Sigmoid colon (tissue), 7 donors: ENCODE data around the gene DAZAP2. TPM values are rescaled to one million over a fixed set of nuclear protein-coding genes. Genes with fewer than 3 reads are reported as not detected.

Source experiments
- polyA plus RNA-seq, 3 donors: library from polyadenylated mRNA; stranded (reverse); fragments of 200-250 nt; gene quantifications; one replicate each; pipeline ENCODE4 v1.2.3, GENCODE V29; 2013
- total RNA-seq, 4 donors: library from RNA; depleted of rRNA; stranded (reverse); fragments of >200 nt; gene quantifications; one replicate each; pipeline ENCODE4 v1.1.0, GENCODE V29; 2016
- donor health status: healthy with polysubstance abuse.
- donor health status: Bipolar disorder and iron deficiency.
- donor health status: healthy.

DAZAP2 gene
- total and polyA plus RNA-seq, 7 donors: 107 to 701 (median 265) TPM

Other genes with a start within 250 kb of the DAZAP2 start
- 10 to 100 TPM; 25.0 to 44.6 (median 37.1) TPM for gene SLC11A2, start 212.4 kb upstream of the DAZAP2 start, total RNA-seq
- gene SLC11A2, start 212.4 kb upstream of the DAZAP2 start, polyA plus RNA-seq: 10 to 100 TPM in 1 of 3 donors, 1 to 10 TPM in 2; 3.9 to 21.4 (median 4.8) TPM
- 10 to 100 TPM; 59.5 to 87.2 (median 72.4) TPM for gene LETMD1, start 190.5 kb upstream of the DAZAP2 start, total RNA-seq
- 10 to 100 TPM; 37.0 to 66.0 (median 55.3) TPM for gene LETMD1, start 190.5 kb upstream of the DAZAP2 start, polyA plus RNA-seq
- gene CSRNP2, start 155.2 kb upstream of the DAZAP2 start, total RNA-seq: 10 to 100 TPM; 17.4 to 23.9 (median 20.6) TPM
- gene CSRNP2, start 155.2 kb upstream of the DAZAP2 start, polyA plus RNA-seq: 10 to 100 TPM in 1 of 3 donors, 1 to 10 TPM in 2; 8.4 to 11.4 (median 9.2) TPM
- 10 to 100 TPM; 11.9 to 17.8 (median 13.7) TPM for gene TFCP2, start 65.7 kb upstream of the DAZAP2 start, total RNA-seq
- gene TFCP2, start 65.7 kb upstream of the DAZAP2 start, polyA plus RNA-seq: 10 to 100 TPM; 10.4 to 18.1 (median 12.6) TPM
- 10 to 100 TPM in 1 of 4 donors, 1 to 10 TPM in 3; 5.8 to 15.8 (median 8.5) TPM for gene POU6F1, start 20.8 kb upstream of the DAZAP2 start, total RNA-seq
- 1 to 10 TPM; 1.2 to 4.5 (median 1.6) TPM for gene POU6F1, start 20.8 kb upstream of the DAZAP2 start, polyA plus RNA-seq
- 1 to 10 TPM; 1.9 to 5.3 (median 3.4) TPM for gene SMAGP, start 31.6 kb downstream of the DAZAP2 start, total RNA-seq
- 10 to 100 TPM; 78.8 to 81.7 (median 81.1) TPM for gene SMAGP, start 31.6 kb downstream of the DAZAP2 start, polyA plus RNA-seq
- 1 to 10 TPM; 2.3 to 4.2 (median 2.9) TPM for gene BIN2, start 85.3 kb downstream of the DAZAP2 start, total RNA-seq
- gene BIN2, start 85.3 kb downstream of the DAZAP2 start, polyA plus RNA-seq: 10 to 100 TPM in 2 of 3 donors, 1 to 10 TPM in 1; 7.4 to 21.2 (median 10.8) TPM
- not detected for gene CELA1, start 107.9 kb downstream of the DAZAP2 start, total RNA-seq
- not detected for gene CELA1, start 107.9 kb downstream of the DAZAP2 start, polyA plus RNA-seq
- gene GALNT6, start 152.6 kb downstream of the DAZAP2 start, total RNA-seq: 1 to 10 TPM; 1.6 to 7.6 (median 4.6) TPM
- gene GALNT6, start 152.6 kb downstream of the DAZAP2 start, polyA plus RNA-seq: 10 to 100 TPM in 1 of 3 donors, 1 to 10 TPM in 2; 3.7 to 10.6 (median 7.2) TPM
- gene SLC4A8, start 186.0 kb downstream of the DAZAP2 start, total RNA-seq: 1 to 10 TPM in 2 of 4 donors, under 1 TPM in 2; 0.16 to 3.0 (median 1.3) TPM
- 1 to 10 TPM in 1 of 3 donors, under 1 TPM in 2; under 0.01 to 1.1 (median under 0.01) TPM for gene SLC4A8, start 186.0 kb downstream of the DAZAP2 start, polyA plus RNA-seq